BLaER1 (cell line): ENCODE results near the gene ADH1B.
"Not testable (repeated sequence)": the region's sequence is repeated elsewhere in the genome, so short reads cannot be mapped to it uniquely, and the experiment has no call there.

ENCODE experiments used
- H3K27ac ChIP-seq: shearing (Covaris generic); formaldehyde crosslinking; 2 replicates; pipeline ENCODE4 v1.8.1; 2022
- H3K27me3 ChIP-seq: shearing (Covaris generic); formaldehyde crosslinking; 2 replicates; pipeline ENCODE4 v1.8.1; 2022
- H3K36me3 ChIP-seq: shearing (Covaris generic); formaldehyde crosslinking; 2 replicates; pipeline ENCODE4 v1.8.1; 2022
- H3K4me1 ChIP-seq: shearing (Covaris generic); formaldehyde crosslinking; 2 replicates; pipeline ENCODE4 v1.8.1; 2022
- H3K4me2 ChIP-seq: shearing (Covaris generic); formaldehyde crosslinking; 2 replicates; pipeline ENCODE4 v1.8.1; 2022
- H3K4me3 ChIP-seq: shearing (Covaris generic); formaldehyde crosslinking; 2 replicates; pipeline ENCODE4 v1.8.1; 2022
- H3K9ac ChIP-seq: shearing (Covaris generic); formaldehyde crosslinking; 2 replicates; pipeline ENCODE4 v1.8.1; 2022
- H3K9me3 ChIP-seq: shearing (Covaris generic); formaldehyde crosslinking; 2 replicates; pipeline ENCODE4 v1.8.1; 2022
- H4K20me1 ChIP-seq: shearing (Covaris generic); formaldehyde crosslinking; 2 replicates; pipeline ENCODE4 v1.8.1; 2022
- Cebpa-rat ChIP-seq: shearing (Covaris generic); IDR thresholded peaks from 2 replicates; pipeline ENCODE4 v1.8.1; 2022

ADH1B gene

GRCh38 chr4:99352602-99353537 is 31.7 kb upstream of the ADH1B start, which contains the start of gene ADH1C:
TSS of gene ADH1C (minus strand) at chr4:99352746. CDS start at chr4:99352675, 71 bp downstream.
- no peaks in the 10 kb centered on the region for H4K20me1 ChIP-seq
- no peak within 1 kb of the TSS for H3K9ac ChIP-seq
- H3K27me3 ChIP-seq = no peaks in the 10 kb centered on the region
- H3K27ac ChIP-seq = no peak within 1 kb of the TSS
- no peak within 1 kb of the TSS for H3K4me3 ChIP-seq
- H3K36me3 ChIP-seq = no peaks in the 10 kb centered on the region
- no peaks in the 10 kb centered on the region for H3K4me1 ChIP-seq
- H3K4me2 ChIP-seq = no peak within 1 kb of the TSS
- no peak for TF ChIP-seq Cebpa-rat
- H3K9me3 ChIP-seq = no peaks in the 10 kb centered on the region

- Histone ChIP-seq H4K20me1 (no peaks in the 10 kb centered on the region), H3K4me1 (no peaks in the 10 kb centered on the region), H3K4me3 (no peak overlapping the region), H3K27me3 (no peaks in the 10 kb centered on the region), H3K36me3 (no peaks in the 10 kb centered on the region), H3K9me3 (no peaks in the 10 kb centered on the region), H3K27ac (no peak overlapping the region), H3K9ac (no peak overlapping the region), H3K4me2 (no peak overlapping the region)
- TF ChIP-seq Cebpa-rat = no peak
Measured at GRCh38 chr4:99351487-99351886, 30.3 kb upstream of the ADH1B start.

GRCh38 chr4:99349338-99349737 is 28.1 kb upstream of the ADH1B start:
- Histone ChIP-seq H3K9me3 (no peaks in the 10 kb centered on the region), H3K36me3 (no peaks in the 10 kb centered on the region), H3K27ac (no peak overlapping the region), H3K4me2 (no peak overlapping the region), H3K4me3 (no peak overlapping the region), H3K4me1 (no peaks in the 10 kb centered on the region), H3K9ac (no peak overlapping the region), H3K27me3 (no peaks in the 10 kb centered on the region), H4K20me1 (no peaks in the 10 kb centered on the region)
- TF ChIP-seq Cebpa-rat = no peak

- H3K4me3 ChIP-seq, H4K20me1 ChIP-seq, H3K4me2 ChIP-seq, H3K36me3 ChIP-seq, H3K9ac ChIP-seq, H3K27me3 ChIP-seq, H3K9me3 ChIP-seq, H3K27ac ChIP-seq, H3K4me1 ChIP-seq: not testable (repeated sequence)
Measured at GRCh38 chr4:99342624-99343023, 21.4 kb upstream of the ADH1B start.

- Histone ChIP-seq H3K4me3 (no peak overlapping the region), H4K20me1 (no peaks in the 10 kb centered on the region), H3K27me3 (no peaks in the 10 kb centered on the region), H3K36me3 (no peaks in the 10 kb centered on the region), H3K9ac (no peak overlapping the region), H3K9me3 (no peaks in the 10 kb centered on the region), H3K4me1 (no peaks in the 10 kb centered on the region), H3K27ac (no peak overlapping the region), H3K4me2 (no peak overlapping the region)
- TF ChIP-seq Cebpa-rat = no peak
Measured at GRCh38 chr4:99341426-99341825, 20.2 kb upstream of the ADH1B start.

GRCh38 chr4:99339172-99339571 is 18.0 kb upstream of the ADH1B start:
- no peak overlapping the region for H3K27ac ChIP-seq
- no peaks in the 10 kb centered on the region for H3K27me3 ChIP-seq
- no peaks in the 10 kb centered on the region for H3K4me1 ChIP-seq
- H3K4me2 ChIP-seq = no peak overlapping the region
- H3K36me3 ChIP-seq = no peaks in the 10 kb centered on the region
- no peak for TF ChIP-seq Cebpa-rat
- no peaks in the 10 kb centered on the region for H4K20me1 ChIP-seq
- H3K4me3 ChIP-seq = no peak overlapping the region
- no peak overlapping the region for H3K9ac ChIP-seq
- H3K9me3 ChIP-seq = no peaks in the 10 kb centered on the region

- H3K36me3 ChIP-seq = no peaks in the 10 kb centered on the region
- H3K27me3 ChIP-seq = no peaks in the 10 kb centered on the region
- no peak overlapping the region for H3K4me3 ChIP-seq
- no peak overlapping the region for H3K4me2 ChIP-seq
- no peak for TF ChIP-seq Cebpa-rat
- no peak overlapping the region for H3K27ac ChIP-seq
- no peak overlapping the region for H3K9ac ChIP-seq
- no peaks in the 10 kb centered on the region for H3K9me3 ChIP-seq
- H4K20me1 ChIP-seq = no peaks in the 10 kb centered on the region
- no peaks in the 10 kb centered on the region for H3K4me1 ChIP-seq
Measured at GRCh38 chr4:99336553-99336952, 15.4 kb upstream of the ADH1B start.

GRCh38 chr4:99334880-99335279 is 13.7 kb upstream of the ADH1B start:
- H3K9me3 ChIP-seq = no peaks in the 10 kb centered on the region

GRCh38 chr4:99330648-99331047 is 9.4 kb upstream of the ADH1B start:
- Histone ChIP-seq H3K27ac (no peak overlapping the region), H3K4me3 (no peak overlapping the region), H3K9me3 (peaks cover 8% of the 10 kb centered on the region; the same call in 1 of the 2 replicates), H3K27me3 (no peaks in the 10 kb centered on the region), H3K9ac (no peak overlapping the region), H3K4me2 (no peak overlapping the region), H4K20me1 (no peaks in the 10 kb centered on the region), H3K4me1 (no peaks in the 10 kb centered on the region), H3K36me3 (no peaks in the 10 kb centered on the region)
- TF ChIP-seq Cebpa-rat = no peak

More at GRCh38 chr4:99334880-99335279, 13.7 kb upstream of the ADH1B start:
- Histone ChIP-seq H3K4me2 (no peak overlapping the region), H3K36me3 (no peaks in the 10 kb centered on the region), H3K4me1 (no peaks in the 10 kb centered on the region), H4K20me1 (no peaks in the 10 kb centered on the region), H3K27me3 (no peaks in the 10 kb centered on the region), H3K27ac (no peak overlapping the region), H3K4me3 (no peak overlapping the region), H3K9ac (no peak overlapping the region)
- no peak for TF ChIP-seq Cebpa-rat

- Histone ChIP-seq H3K9ac (no peak overlapping the region), H4K20me1 (no peaks in the 10 kb centered on the region), H3K4me2 (no peak overlapping the region), H3K4me3 (no peak overlapping the region), H3K4me1 (no peaks in the 10 kb centered on the region), H3K27ac (no peak overlapping the region), H3K9me3 (peaks cover 8% of the 10 kb centered on the region; the same call in 1 of the 2 replicates), H3K27me3 (no peaks in the 10 kb centered on the region), H3K36me3 (no peaks in the 10 kb centered on the region)
- no peak for TF ChIP-seq Cebpa-rat
Measured at GRCh38 chr4:99329876-99330275, 8.7 kb upstream of the ADH1B start.
